Activated naive CD4-positive, alpha-beta T cell treated with anti-CD3 and anti-CD28 coated beads, Interleukin-2, amount 50 U/mL, for 72 hours (primary cell): Measurements from ENCODE around the gene KRT72. TPM values are rescaled to one million over a fixed set of nuclear protein-coding genes. Genes with fewer than 3 reads are reported as not detected.
A peak's percentile ranks its signal among the peaks of the same experiment; 100 is the strongest.

Experiments used
- ATAC-seq, 2 donors: fragments of 150-1000 bp; cut with Tn5 transposase; 2 replicates each; pipeline ENCODE4 v1.10.0; 2021; ENCODE audit warnings: mild to moderate bottlenecking in 2 of 2, moderate library complexity in 2 of 2
- DNase-seq, 2 donors: peaks; one replicate each; pipeline ENCODE4 v3.0.0; 2021 to 2022; ENCODE audit warnings: low spot score in 2 of 2
- H3K27ac Mint-ChIP-seq, 2 donors: one replicate each; pipeline ENCODE4 v1.8.0; 2022; ENCODE audit warnings: mild to moderate bottlenecking in 2 of 2, mixed read lengths in 2 of 2
- H3K36me3 Mint-ChIP-seq, 2 donors: one replicate each; pipeline ENCODE4 v1.8.0; 2022; ENCODE audit warnings: mixed read lengths in 2 of 2
- H3K9me3 Mint-ChIP-seq, 2 donors: one replicate each; pipeline ENCODE4 v1.8.0; 2022; ENCODE audit warnings: mixed read lengths in 2 of 2
- total RNA-seq, 2 donors: library from RNA; stranded (reverse); gene quantifications; one replicate each; pipeline ENCODE4 v1.2.3, GENCODE V29; 2022

KRT72 gene
- total RNA-seq, 2 donors from 2014 or later: 1.4 to 7.7 TPM

DNA sequence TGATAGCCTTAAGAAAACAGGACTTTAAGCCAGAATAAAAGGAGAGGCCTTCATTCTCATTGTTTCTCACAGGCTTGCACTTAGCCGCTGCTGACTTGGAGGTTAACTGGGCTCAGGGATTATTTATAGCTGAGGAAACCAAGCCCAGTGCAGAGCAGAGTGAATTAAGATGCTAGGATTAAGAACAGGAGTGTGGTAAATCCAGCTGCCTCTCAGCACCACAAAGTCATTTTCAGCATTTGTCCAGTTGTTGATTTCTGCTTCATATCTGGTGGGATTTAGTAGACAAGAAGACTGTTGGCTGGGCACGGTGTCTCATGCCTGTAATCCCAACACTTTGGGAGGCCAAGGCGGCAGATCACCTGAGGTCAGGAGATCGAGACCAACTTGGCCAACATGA is 31.4 kb upstream of the KRT72 start:
- no peak for ATAC-seq
- no peaks in the 10 kb centered on the region for H3K36me3 Mint-ChIP-seq
- no peak for DNase-seq

DNA sequence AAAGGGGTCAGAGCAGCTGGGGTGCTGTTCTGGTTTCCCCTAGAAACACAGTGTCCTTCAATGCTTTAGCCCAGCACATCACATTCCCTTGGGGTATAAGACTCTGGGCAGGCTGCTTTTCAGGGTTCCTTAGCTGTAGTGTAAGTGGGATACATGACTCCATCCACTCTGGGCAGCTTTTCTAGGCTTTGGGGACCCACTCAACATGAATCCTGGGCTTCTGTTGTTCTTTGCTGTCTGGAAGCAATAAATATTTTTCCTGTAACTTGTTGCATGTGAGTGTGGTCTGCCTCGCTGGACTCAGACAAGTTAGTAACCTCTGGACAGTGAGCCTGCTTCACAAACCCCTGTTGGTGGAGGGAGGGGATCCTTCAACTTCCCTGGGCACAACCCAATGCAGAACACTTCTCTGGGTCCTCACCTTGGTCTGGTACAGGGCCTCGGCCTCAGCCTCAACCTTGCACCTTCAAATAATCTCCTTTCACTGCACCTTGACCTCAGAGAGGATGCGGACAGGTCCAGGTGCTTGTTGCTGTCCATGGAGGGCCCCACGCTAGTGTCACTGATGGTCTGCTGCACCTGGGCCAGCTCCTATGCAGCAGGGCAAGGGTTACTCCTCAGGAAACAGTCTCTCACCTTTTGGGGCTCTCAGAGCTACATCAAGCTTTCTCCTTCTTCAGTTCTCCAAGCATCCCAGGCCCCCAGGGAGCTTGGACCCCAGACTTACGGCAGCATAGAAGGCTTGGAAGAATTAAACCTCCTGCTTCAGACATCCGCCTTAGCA is 30.6 kb upstream of the KRT72 start:
- no peak for DNase-seq
- no peaks in the 10 kb centered on the region for H3K36me3 Mint-ChIP-seq
- no peak for ATAC-seq
- peaks cover 0 to 3% of the 10 kb centered on the region in 2 donors for H3K9me3 Mint-ChIP-seq
- H3K27ac Mint-ChIP-seq: peak overlapping the region in 1 of 2 donors; percentile 51

More for the DNA sequence above, 31.4 kb upstream of the KRT72 start:
- peak overlapping the region in 1 of 2 donors; percentile 69 for H3K27ac Mint-ChIP-seq
- peaks cover 0 to 3% of the 10 kb centered on the region in 2 donors for H3K9me3 Mint-ChIP-seq

DNA sequence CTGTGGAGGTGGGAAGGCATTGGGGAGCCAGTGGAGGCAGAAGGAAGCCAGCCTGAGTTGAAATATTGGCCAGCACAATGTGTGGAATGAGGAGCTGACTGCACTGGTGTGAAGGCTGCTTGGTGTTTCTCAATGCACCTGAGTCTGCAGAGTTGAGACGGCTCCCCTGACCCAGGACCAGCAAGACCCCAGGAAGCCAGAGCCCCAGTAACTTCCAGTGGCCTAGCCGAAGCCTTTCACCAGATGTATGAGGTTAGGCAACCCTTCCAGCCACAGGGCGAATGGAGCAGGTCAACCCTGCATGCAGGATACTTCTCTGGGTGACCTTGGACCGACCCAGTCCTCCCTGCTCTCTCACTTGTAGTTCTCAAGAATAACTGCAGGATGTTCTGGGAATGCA is 30.0 kb upstream of the KRT72 start:
- peaks cover 0 to 3% of the 10 kb centered on the region in 2 donors for H3K9me3 Mint-ChIP-seq
- ATAC-seq (no peak), DNase-seq (no peak)
- peak overlapping the region; percentile 41 to 97 for H3K27ac Mint-ChIP-seq
- no peaks in the 10 kb centered on the region for H3K36me3 Mint-ChIP-seq

DNA sequence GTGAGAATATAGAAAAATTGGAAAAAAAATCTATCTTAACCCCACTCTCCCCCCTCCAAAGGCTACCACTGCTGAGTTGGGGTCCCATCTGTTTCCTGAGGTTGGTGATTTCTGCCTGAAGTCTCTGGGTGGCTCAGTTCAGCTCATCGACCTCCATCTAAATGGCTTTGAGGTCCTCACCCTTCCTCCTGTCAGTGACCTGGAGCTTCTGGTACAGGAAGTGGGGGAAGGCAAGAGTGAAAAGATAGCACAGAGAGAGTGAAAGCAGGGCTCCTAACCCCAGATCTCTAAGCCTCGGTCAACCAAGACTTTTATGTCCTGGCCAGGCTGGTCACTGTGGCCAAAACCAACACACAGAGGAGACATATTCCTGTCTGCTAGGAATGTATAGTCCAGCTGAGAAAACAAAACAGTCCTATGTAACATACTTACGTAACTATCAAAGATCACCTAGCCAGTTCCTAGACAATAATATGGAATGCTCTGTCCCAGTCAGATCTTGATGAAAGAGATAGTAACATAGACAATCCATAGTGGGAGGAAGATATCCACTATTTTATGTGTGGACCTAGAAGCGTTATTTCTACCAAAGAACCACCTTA is 29.4 kb upstream of the KRT72 start:
- DNase-seq (no peak), ATAC-seq (peak; percentile 41 to 52)
- peak overlapping the region; percentile 41 to 97 for H3K27ac Mint-ChIP-seq
- no peaks in the 10 kb centered on the region for H3K36me3 Mint-ChIP-seq
- H3K9me3 Mint-ChIP-seq: peaks cover 0 to 3% of the 10 kb centered on the region in 2 donors

DNA sequence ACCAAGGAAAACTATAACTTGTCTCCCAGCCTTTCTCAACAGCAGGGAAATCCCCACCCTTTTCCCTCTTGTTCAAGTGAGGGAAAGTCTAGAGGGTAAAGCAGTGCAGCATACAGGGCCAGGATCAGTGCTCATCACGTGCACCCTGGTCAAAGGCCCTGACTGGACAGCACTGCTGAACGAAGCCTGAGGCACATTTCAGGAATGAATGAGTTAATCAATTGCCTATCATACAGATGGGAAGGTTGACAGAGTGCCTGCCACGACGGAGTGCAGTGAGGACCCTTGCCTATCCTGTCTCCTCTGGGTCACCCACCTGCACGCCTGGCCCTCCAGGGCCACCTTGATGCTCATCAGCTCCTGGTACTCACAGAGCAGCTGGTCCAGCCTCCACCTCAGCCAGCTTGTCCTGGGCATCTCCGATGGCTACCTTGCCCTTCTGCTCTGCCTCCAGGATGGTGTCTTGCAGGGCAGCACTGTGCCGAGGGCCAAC is 28.8 kb upstream of the KRT72 start:
- Mint-ChIP-seq H3K9me3 (peaks cover 0 to 3% of the 10 kb centered on the region in 2 donors), H3K27ac (peak overlapping the region; percentile 41 to 97), H3K36me3 (no peaks in the 10 kb centered on the region)
- DNase-seq (no peak), ATAC-seq (peak; percentile 22 to 31)

DNA sequence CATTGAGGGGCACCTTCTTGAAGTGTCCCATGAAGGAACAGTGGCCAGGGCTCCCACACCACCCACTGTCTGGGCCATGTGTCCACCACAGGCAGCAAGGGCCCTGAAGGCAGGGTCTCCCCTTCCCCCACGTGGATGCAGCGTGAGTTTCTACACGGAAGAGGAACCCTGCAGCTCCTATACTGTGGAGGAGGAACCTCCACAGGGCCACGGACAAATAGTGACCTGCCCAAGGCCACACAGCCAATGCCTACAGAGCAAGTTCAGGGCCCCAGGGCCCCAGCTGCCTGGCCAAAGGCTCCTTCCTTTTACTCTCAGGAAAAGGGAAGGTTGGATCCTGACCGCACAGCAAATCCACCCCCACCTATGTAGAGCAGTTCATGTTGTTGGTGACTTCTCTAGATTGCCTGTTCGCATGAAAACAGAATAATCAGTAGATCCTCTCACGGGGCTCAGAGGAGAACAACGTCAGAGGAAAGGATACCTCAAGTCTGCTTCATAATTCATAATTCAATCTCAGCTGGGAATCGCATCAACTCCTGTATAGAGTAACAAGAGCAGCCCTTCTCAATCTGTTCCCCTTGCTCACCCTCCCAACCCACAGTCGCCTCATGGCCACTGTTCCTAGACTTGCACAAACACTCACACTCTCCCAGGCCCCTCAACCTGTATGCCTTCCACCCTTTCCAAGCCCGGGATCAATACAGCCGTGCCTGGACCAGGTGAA is 28.2 kb upstream of the KRT72 start:
- Mint-ChIP-seq H3K9me3 (peaks cover 0 to 3% of the 10 kb centered on the region in 2 donors), H3K27ac (peak overlapping the region; percentile 41 to 97), H3K36me3 (no peaks in the 10 kb centered on the region)
- DNase-seq (no peak), ATAC-seq (peak; percentile 9 to 46)

DNA sequence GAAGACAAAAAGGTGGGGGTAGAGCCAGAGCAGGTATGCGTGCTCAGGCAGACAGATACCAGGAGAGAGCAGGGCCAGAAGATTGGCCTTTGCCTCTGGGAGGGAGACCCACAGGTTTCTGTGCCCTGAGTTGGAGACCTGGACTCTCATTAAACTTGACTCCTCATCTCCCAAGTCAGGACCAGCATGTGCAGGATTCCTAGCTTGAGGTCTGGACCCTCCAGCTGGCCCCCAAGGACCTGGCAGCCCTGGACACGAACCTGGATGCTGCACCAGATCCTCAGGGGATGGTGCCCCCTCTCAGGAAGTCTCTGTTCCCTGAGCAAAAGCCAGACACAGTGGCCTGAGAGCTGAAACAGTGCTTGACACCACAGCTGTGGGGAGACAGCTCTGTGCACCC is 27.6 kb upstream of the KRT72 start:
- peak overlapping the region; percentile 30 to 77 for H3K27ac Mint-ChIP-seq
- H3K36me3 Mint-ChIP-seq: no peaks in the 10 kb centered on the region
- ATAC-seq: no peak
- DNase-seq: no peak
- H3K9me3 Mint-ChIP-seq: no peaks in the 10 kb centered on the region

DNA sequence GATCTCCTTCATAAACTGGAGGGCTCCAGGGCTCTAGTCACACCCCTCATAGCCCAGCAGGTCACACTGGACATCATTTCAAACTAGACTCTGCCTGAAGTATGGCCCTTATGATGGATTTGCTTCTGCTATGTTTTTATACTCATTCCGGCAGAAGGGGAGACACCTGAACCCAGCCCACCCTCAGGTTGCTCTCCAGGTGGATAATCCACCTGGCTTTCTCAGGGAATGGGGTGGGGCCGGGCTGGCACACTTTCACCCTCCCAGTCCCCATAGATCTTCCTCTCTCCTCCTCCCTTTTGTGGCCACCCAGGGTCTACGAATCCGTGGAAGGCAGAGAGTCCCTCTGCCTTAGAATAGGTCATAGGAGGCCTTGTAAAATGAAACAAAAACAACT is 26.8 kb upstream of the KRT72 start:
- peak overlapping the region; percentile 30 to 77 for H3K27ac Mint-ChIP-seq

DNA sequence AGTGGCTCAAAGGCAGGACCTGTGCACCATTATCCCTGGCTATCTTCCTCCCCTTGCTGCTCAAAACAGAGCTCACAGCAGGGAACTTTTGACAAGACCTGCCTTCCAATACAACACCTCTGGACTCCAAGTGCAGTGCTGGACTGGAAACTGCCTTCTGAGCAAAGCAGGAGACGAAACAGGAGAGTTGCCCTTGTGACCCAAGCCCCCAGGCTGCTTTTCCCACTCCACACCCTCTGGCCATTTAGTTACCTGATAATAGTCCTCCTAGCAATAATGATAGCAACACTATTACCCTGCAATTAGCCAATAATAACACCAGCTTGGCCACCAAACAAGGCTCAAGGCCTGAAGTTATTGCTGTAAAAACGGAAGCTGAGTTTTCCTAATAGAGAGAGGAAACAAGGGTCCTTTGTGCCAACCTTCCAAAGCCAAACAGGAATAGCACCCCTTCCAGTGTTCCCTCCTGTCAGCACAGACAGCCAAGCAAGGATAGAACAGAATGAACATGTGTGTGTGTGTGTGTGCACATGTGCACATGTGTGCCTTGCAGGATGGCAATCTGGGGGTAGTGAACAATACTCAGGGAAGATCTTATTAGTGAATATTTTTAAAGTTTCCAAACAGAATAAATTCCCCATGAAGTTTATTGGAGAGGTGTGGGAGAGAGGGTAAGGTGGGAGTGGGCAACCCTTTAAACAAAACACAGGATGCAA is 26.3 kb upstream of the KRT72 start:
- peaks cover 0 to 7% of the 10 kb centered on the region in 2 donors for H3K36me3 Mint-ChIP-seq
- H3K27ac Mint-ChIP-seq: no peak overlapping the region
- DNase-seq (no peak), ATAC-seq (no peak)
- no peaks in the 10 kb centered on the region for H3K9me3 Mint-ChIP-seq

More for the DNA sequence above, 26.8 kb upstream of the KRT72 start:
- DNase-seq (no peak), ATAC-seq (no peak)
- Mint-ChIP-seq H3K36me3 (peaks cover 0 to 2% of the 10 kb centered on the region in 2 donors), H3K9me3 (no peaks in the 10 kb centered on the region)

DNA sequence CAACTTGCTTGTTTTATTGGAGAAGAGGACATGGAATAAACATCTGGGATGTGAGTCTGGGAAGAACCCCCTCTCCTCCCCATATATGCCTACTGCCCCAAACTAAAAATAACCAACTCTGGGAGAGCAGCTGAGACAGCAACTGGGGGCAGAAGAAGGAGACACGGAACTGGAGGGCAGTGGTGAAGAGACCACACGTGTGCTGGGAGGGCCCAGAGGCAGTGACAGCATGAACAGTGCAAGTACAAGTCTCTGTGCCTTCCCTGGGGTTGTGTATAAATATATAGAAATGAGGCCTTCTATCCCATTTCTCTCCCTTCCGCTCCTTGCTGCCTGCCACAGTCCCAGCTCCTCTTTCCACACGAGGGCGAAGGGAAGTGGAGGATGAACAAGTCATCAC is 21.1 kb upstream of the KRT72 start:
- H3K27ac Mint-ChIP-seq: no peak overlapping the region
- no peak for DNase-seq
- no peak for ATAC-seq
- H3K9me3 Mint-ChIP-seq: peaks cover 0 to 4% of the 10 kb centered on the region in 2 donors
- peaks cover 0 to 13% of the 10 kb centered on the region in 2 donors for H3K36me3 Mint-ChIP-seq

DNA sequence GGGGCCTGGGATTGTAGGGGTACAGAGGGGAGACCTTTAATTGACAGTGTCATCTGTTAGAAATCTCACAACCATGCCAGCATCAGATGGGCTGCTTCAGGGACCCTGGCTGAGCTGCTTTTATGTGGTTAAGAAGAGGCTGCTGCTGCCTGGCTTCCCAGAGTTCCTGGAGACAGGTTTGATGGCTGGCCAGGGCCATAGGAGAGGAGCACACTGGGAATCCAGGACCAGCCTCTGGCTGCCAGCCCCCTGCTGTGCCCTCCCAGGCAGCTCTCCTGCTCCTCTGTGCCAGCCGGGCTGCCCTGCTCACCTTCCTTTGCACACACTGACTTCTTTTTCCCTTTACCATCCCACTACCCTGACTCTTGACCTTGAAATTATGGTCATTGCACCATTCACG is 17.6 kb upstream of the KRT72 start:
- Mint-ChIP-seq H3K27ac (no peak overlapping the region), H3K36me3 (peaks cover 0 to 16% of the 10 kb centered on the region in 2 donors), H3K9me3 (peaks cover 0 to 4% of the 10 kb centered on the region in 2 donors)
- no peak for ATAC-seq
- no peak for DNase-seq

DNA sequence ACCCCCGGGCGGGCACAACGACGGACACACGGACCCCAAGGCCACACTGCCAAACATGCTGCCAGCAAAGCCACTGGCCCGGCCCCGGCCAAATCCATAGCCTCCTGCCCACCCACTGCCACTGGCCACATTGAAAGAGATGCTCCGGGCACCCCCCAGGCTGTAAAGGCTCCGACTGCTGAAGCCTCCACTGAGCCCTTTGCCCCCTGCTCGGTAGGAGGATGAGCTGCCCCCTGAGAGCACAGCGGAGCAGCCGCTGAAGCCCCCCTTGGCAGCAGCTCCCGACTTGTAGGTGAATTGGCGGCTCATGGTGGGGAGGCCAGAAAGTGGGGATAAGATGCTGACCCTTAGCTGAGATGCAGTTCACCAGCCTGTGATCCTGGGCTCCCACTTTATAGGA is 17.0 kb upstream of the KRT72 start, which contains the start of gene KRT73:
KRT73 (minus strand) TSS at position 344 of the 400 bp plus-strand sequence; CDS start at position 309, 35 bp downstream.
- peaks cover 0 to 4% of the 10 kb centered on the region in 2 donors for H3K9me3 Mint-ChIP-seq
- no peak for ATAC-seq
- peaks cover 0 to 19% of the 10 kb centered on the region in 2 donors for H3K36me3 Mint-ChIP-seq
- H3K27ac Mint-ChIP-seq: peak within 1 kb of the TSS in 1 of 2 donors; percentile 64
- no peak for DNase-seq

DNA sequence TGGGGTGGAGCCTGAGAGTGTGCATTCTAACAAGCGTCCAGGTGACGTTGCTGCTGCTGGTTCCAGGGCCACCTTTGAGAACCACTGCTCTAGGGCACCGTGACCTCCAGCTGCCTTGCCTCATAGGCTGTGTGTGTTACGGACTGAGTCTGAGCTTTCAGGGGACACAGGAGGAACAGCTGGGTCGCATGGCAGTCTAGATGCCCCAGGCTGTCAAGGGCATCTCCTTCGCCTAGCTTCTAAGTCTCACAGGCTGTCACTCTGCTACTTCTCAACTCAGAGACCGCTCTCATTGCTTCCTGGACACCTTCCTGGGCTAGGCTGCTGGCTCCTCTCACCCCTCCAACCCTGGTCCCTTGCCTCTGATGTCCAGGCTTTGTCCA is 16.1 kb upstream of the KRT72 start:
- Mint-ChIP-seq H3K9me3 (peaks cover 0 to 4% of the 10 kb centered on the region in 2 donors), H3K27ac (peak overlapping the region in 1 of 2 donors; percentile 64), H3K36me3 (peaks cover 0 to 12% of the 10 kb centered on the region in 2 donors)
- no peak for DNase-seq
- no peak for ATAC-seq

DNA sequence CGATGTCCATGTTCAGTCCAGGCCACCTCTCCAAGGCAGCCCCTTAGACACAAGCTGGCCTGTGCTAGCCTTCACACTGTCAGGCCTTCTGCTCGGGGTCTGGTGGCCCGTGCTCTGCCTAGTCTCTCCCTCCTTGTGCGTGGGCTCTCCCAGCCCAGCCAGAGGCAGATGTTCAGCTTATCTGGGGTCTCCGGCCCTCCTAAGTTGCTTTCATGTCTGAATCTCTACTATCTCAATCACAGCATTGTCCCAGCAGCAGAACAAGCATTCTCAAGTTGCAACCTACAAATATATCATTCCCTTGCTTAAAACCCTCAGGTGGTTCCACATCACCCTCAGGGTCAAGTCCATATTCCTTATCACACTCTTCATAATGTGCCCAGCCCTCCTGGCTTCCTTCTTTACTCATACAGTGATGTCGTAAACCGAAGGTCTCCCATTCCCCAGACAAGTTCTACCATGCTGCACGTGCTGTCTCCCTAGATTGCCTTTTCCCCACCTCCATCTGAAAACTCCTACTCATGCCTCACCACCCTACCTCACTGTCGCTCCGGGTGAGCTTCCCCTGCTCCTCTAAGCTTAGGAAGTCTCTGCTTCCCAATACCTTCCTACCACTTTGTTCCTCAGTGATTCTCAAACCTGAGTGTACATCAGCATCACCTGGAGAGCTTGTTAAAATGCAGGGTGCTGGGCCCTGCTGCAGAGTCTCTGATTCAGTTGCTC is 15.6 kb upstream of the KRT72 start:
- Mint-ChIP-seq H3K9me3 (peaks cover 0 to 4% of the 10 kb centered on the region in 2 donors), H3K27ac (peak overlapping the region; percentile 32 to 64), H3K36me3 (peaks cover 0 to 12% of the 10 kb centered on the region in 2 donors)
- no peak for DNase-seq
- no peak for ATAC-seq

DNA sequence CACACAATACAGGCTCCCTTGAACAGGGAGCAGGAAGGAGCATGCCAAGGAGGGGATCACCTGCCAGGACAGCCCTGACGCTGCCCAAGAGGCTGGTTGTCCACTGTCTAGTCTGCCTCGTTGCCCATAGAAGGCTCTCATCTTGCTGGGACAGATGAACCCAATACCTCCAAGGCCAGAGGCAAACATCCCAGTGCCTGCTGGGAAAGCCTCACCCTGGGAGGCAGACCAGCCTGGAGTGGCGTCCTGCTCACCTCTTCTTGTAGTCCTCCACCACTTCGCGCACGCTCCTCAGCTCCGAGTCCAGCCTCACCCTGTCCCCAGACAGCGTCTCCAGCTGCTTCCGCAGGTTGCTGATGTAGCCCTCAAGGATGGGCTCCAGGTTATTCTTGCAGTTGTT is 14.6 kb upstream of the KRT72 start:
- Mint-ChIP-seq H3K27ac (peak overlapping the region; percentile 64 to 84), H3K36me3 (peaks cover 0 to 12% of the 10 kb centered on the region in 2 donors), H3K9me3 (peaks cover 0 to 4% of the 10 kb centered on the region in 2 donors)
- ATAC-seq (peak in 1 of 2 donors; percentile 17), DNase-seq (no peak)
